ENCODE data around the gene TMEM182.

TMEM182 gene

GRCh38 chr2:102841107-102841840, 79.4 kb downstream of the TMEM182 start:
- H3K9me3 ChIP-seq (ENCODE audit: control insufficient read depth in 1 of 2, low read length in 2 of 2): no peaks in the 10 kb centered on the region
- H3K27me3 ChIP-seq (ENCODE audit: low read depth, low read length): no peaks in the 10 kb centered on the region
- H3K4me3 ChIP-seq (ENCODE audit: low read depth in 1 of 2, low read length in 2 of 2): no peak overlapping the region
- no peaks in the 10 kb centered on the region for H3K36me3 ChIP-seq (ENCODE audit: control insufficient read depth in 1 of 2, insufficient read depth in 2 of 2, low read length in 2 of 2)
- H3K4me1 ChIP-seq (ENCODE audit: control insufficient read depth in 1 of 2, insufficient read depth in 2 of 2, low read length in 2 of 2): no peaks in the 10 kb centered on the region
- H3K27ac ChIP-seq (ENCODE audit: low read length): no peak overlapping the region

GRCh38 chr2:102843764-102844443, 82.1 kb downstream of the TMEM182 start:
- Histone ChIP-seq H3K4me1 (ENCODE audit: control insufficient read depth in 1 of 2, insufficient read depth in 2 of 2, low read length in 2 of 2) (peaks cover 0 to 5% of the 10 kb centered on the region in 2 donors), H3K4me3 (ENCODE audit: low read depth in 1 of 2, low read length in 2 of 2) (no peak overlapping the region), H3K9me3 (ENCODE audit: control insufficient read depth in 1 of 2, low read length in 2 of 2) (no peaks in the 10 kb centered on the region), H3K27me3 (ENCODE audit: low read depth, low read length) (no peaks in the 10 kb centered on the region), H3K36me3 (ENCODE audit: control insufficient read depth in 1 of 2, insufficient read depth in 2 of 2, low read length in 2 of 2) (no peaks in the 10 kb centered on the region), H3K27ac (ENCODE audit: low read length) (no peak overlapping the region)

GRCh38 chr2:102844911-102845310, 83.1 kb downstream of the TMEM182 start:
- Histone ChIP-seq H3K27ac (ENCODE audit: low read length) (no peak overlapping the region), H3K9me3 (ENCODE audit: control insufficient read depth in 1 of 2, low read length in 2 of 2) (no peaks in the 10 kb centered on the region), H3K4me1 (ENCODE audit: control insufficient read depth in 1 of 2, insufficient read depth in 2 of 2, low read length in 2 of 2) (peaks cover 0 to 5% of the 10 kb centered on the region in 2 donors), H3K36me3 (ENCODE audit: control insufficient read depth in 1 of 2, insufficient read depth in 2 of 2, low read length in 2 of 2) (no peaks in the 10 kb centered on the region), H3K27me3 (ENCODE audit: low read depth, low read length) (no peaks in the 10 kb centered on the region), H3K4me3 (ENCODE audit: low read depth in 1 of 2, low read length in 2 of 2) (no peak overlapping the region)

- no peaks in the 10 kb centered on the region for H3K27me3 ChIP-seq (ENCODE audit: low read depth, low read length)
- H3K9me3 ChIP-seq (ENCODE audit: control insufficient read depth in 1 of 2, low read length in 2 of 2): no peaks in the 10 kb centered on the region
- no peak overlapping the region for H3K27ac ChIP-seq (ENCODE audit: low read length)
- peaks cover 0 to 5% of the 10 kb centered on the region in 2 donors for H3K4me1 ChIP-seq (ENCODE audit: control insufficient read depth in 1 of 2, insufficient read depth in 2 of 2, low read length in 2 of 2)
- peak overlapping the region in 1 of 2 donors; percentile 36 for H3K4me3 ChIP-seq (ENCODE audit: low read depth in 1 of 2, low read length in 2 of 2)
- no peaks in the 10 kb centered on the region for H3K36me3 ChIP-seq (ENCODE audit: control insufficient read depth in 1 of 2, insufficient read depth in 2 of 2, low read length in 2 of 2)
Observed at GRCh38 chr2:102848366-102848839, 86.6 kb downstream of the TMEM182 start.

GRCh38 chr2:102850888-102851287, 89.1 kb downstream of the TMEM182 start:
- Histone ChIP-seq H3K4me1 (ENCODE audit: control insufficient read depth in 1 of 2, insufficient read depth in 2 of 2, low read length in 2 of 2) (peaks cover 0 to 5% of the 10 kb centered on the region in 2 donors), H3K36me3 (ENCODE audit: control insufficient read depth in 1 of 2, insufficient read depth in 2 of 2, low read length in 2 of 2) (no peaks in the 10 kb centered on the region), H3K27me3 (ENCODE audit: low read depth, low read length) (no peaks in the 10 kb centered on the region), H3K9me3 (ENCODE audit: control insufficient read depth in 1 of 2, low read length in 2 of 2) (no peaks in the 10 kb centered on the region), H3K27ac (ENCODE audit: low read length) (no peak overlapping the region), H3K4me3 (ENCODE audit: low read depth in 1 of 2, low read length in 2 of 2) (no peak overlapping the region)

GRCh38 chr2:102852867-102853266, 91.0 kb downstream of the TMEM182 start:
- H3K4me3 ChIP-seq (ENCODE audit: low read depth in 1 of 2, low read length in 2 of 2): no peak overlapping the region
- no peaks in the 10 kb centered on the region for H3K27me3 ChIP-seq (ENCODE audit: low read depth, low read length)
- H3K9me3 ChIP-seq (ENCODE audit: control insufficient read depth in 1 of 2, low read length in 2 of 2): peaks cover 0 to under 1% of the 10 kb centered on the region in 2 donors
- H3K27ac ChIP-seq (ENCODE audit: low read length): no peak overlapping the region
- H3K36me3 ChIP-seq (ENCODE audit: control insufficient read depth in 1 of 2, insufficient read depth in 2 of 2, low read length in 2 of 2): no peaks in the 10 kb centered on the region
- H3K4me1 ChIP-seq (ENCODE audit: control insufficient read depth in 1 of 2, insufficient read depth in 2 of 2, low read length in 2 of 2): peaks cover 0 to 5% of the 10 kb centered on the region in 2 donors
